Thoracic aorta (tissue), 2 donors: Measurements from ENCODE around the gene TRIO. TPM values are rescaled to one million over a fixed set of nuclear protein-coding genes. Genes with fewer than 3 reads are reported as not detected.

Source experiments
- ATAC-seq: fragments of 150-250 bp; one replicate; pipeline ENCODE4 v1.8.0; 2017; ENCODE audit warnings: low read depth; ENCODE audit not compliant: insufficient number of reproducible peaks, low FRiP score
- DNase-seq: peaks from one replicate; pipeline ENCODE4 v3.0.0-alpha.2; 2020; ENCODE audit warnings: low spot score
- H3K27ac ChIP-seq, 2 donors: fragments of 200-600 bp; sonication (generic); 1 replicate in 1 of 2; 2 replicates in 1 of 2; pipeline ENCODE4 v1.5.1; 2016; ENCODE audit warnings: mild to moderate bottlenecking in 2 of 2, moderate library complexity in 2 of 2
- H3K27me3 ChIP-seq: fragments of 200-600 bp; sonication (generic); replicated peaks from 2 replicates; pipeline ENCODE4 v1.6.0; 2016; ENCODE audit warnings: mild to moderate bottlenecking; ENCODE audit not compliant: insufficient read depth
- H3K36me3 ChIP-seq: fragments of 200-600 bp; sonication (generic); one replicate; pipeline ENCODE4 v1.5.1; 2016
- H3K4me1 ChIP-seq, 2 donors: fragments of 200-600 bp; sonication (generic); 1 replicate in 1 of 2; 2 replicates in 1 of 2; pipeline versions ENCODE4 v1.5.1 to v1.6.0; 2016; ENCODE audit warnings: low read depth in 2 of 2, mild to moderate bottlenecking in 1 of 2; ENCODE audit not compliant: control insufficient read depth in 1 of 2
- H3K4me3 ChIP-seq: fragments of 200-600 bp; sonication (generic); 2 replicates; pipeline ENCODE4 v1.5.1; 2016; ENCODE audit warnings: mild to moderate bottlenecking
- H3K9me3 ChIP-seq: fragments of 200-600 bp; sonication (generic); 2 replicates; pipeline ENCODE4 v1.5.1; 2016
- CTCF ChIP-seq: fragments of 200-600 bp; sonication (generic); IDR thresholded peaks from one replicate; pipeline ENCODE4 v1.5.1; 2019; ENCODE audit warnings: antibody characterized with exemption
- total RNA-seq, 2 donors: library from RNA; depleted of rRNA; stranded (reverse); fragments of >200 nt; gene quantifications; one replicate each; pipeline versions ENCODE4 v1.1.0 to v1.2.3, GENCODE V29; 2016

TRIO gene
- total RNA-seq, 2 donors from 2014 or later, result 219 to 300 TPM

- Histone ChIP-seq H3K27me3 (no peaks in the 10 kb centered on the region), H3K4me3 (no peak overlapping the region), H3K27ac (no peak overlapping the region), H3K36me3 (peaks cover 34% of the 10 kb centered on the region), H3K4me1 (no peaks in the 10 kb centered on the region), H3K9me3 (no peaks in the 10 kb centered on the region)
- ATAC-seq, result no peak
- no peak for TF ChIP-seq CTCF
- no peak for DNase-seq
Measured at GRCh38 chr5:14416621-14417275, 273.6 kb downstream of the TRIO start.

- no peaks in the 10 kb centered on the region for H3K9me3 ChIP-seq
- no peak for TF ChIP-seq CTCF
- H3K4me1 ChIP-seq, result no peaks in the 10 kb centered on the region
- H3K27me3 ChIP-seq, result no peaks in the 10 kb centered on the region
- H3K4me3 ChIP-seq, result no peak overlapping the region
- peaks cover 36% of the 10 kb centered on the region for H3K36me3 ChIP-seq
- ATAC-seq (no peak), DNase-seq (no peak)
- H3K27ac ChIP-seq, result no peak overlapping the region
Measured at GRCh38 chr5:14417276-14417730, 274.2 kb downstream of the TRIO start.

GRCh38 chr5:14417792-14418765, 274.9 kb downstream of the TRIO start:
- no peak for DNase-seq
- no peak overlapping the region for H3K4me3 ChIP-seq
- no peaks in the 10 kb centered on the region for H3K4me1 ChIP-seq
- H3K9me3 ChIP-seq, result no peaks in the 10 kb centered on the region
- H3K36me3 ChIP-seq, result peaks cover 32% of the 10 kb centered on the region
- no peak overlapping the region for H3K27ac ChIP-seq
- TF ChIP-seq CTCF, result no peak
- no peak for ATAC-seq
- H3K27me3 ChIP-seq, result no peaks in the 10 kb centered on the region

GRCh38 chr5:14419686-14420085, 276.5 kb downstream of the TRIO start:
- no peak overlapping the region for H3K4me3 ChIP-seq
- ATAC-seq (no peak), DNase-seq (no peak)
- peaks cover 20% of the 10 kb centered on the region for H3K36me3 ChIP-seq
- no peak overlapping the region for H3K27ac ChIP-seq
- no peaks in the 10 kb centered on the region for H3K4me1 ChIP-seq
- H3K9me3 ChIP-seq, result no peaks in the 10 kb centered on the region
- no peaks in the 10 kb centered on the region for H3K27me3 ChIP-seq
- no peak for TF ChIP-seq CTCF

GRCh38 chr5:14420101-14420811, 277.1 kb downstream of the TRIO start:
- DNase-seq (no peak), ATAC-seq (no peak)
- Histone ChIP-seq H3K4me1 (no peaks in the 10 kb centered on the region), H3K36me3 (peaks cover 20% of the 10 kb centered on the region), H3K27me3 (no peaks in the 10 kb centered on the region), H3K27ac (no peak overlapping the region), H3K4me3 (no peak overlapping the region), H3K9me3 (no peaks in the 10 kb centered on the region)
- no peak for TF ChIP-seq CTCF
